Activated CD8-positive, alpha-beta memory T cell treated with anti-CD3 and anti-CD28 coated beads, Interleukin-2, amount 50 U/mL, for 1 hour (primary cell): Measurements from ENCODE around the gene SHISAL1.

Experiments
- DNase-seq: peaks from one replicate; pipeline ENCODE4 v3.0.0-alpha.2; 2020; ENCODE audit errors: extremely low read depth

The SHISAL1 gene

GRCh38 chr22:44278243-44279068, 34.3 kb downstream of the SHISAL1 start:
- DNase-seq, result no peak

GRCh38 chr22:44277386-44278135, 35.2 kb downstream of the SHISAL1 start:
- DNase-seq, result no peak

GRCh38 chr22:44276706-44277356, 35.9 kb downstream of the SHISAL1 start:
- DNase-seq, result no peak

- no peak for DNase-seq
These were observed 36.7 kb downstream of the SHISAL1 start for GRCh38 chr22:44276041-44276440.

GRCh38 chr22:44275631-44275995, 37.1 kb downstream of the SHISAL1 start:
- no peak for DNase-seq

GRCh38 chr22:44274918-44275630, 37.7 kb downstream of the SHISAL1 start:
- DNase-seq, result no peak

- DNase-seq, result no peak
These were observed 39.6 kb downstream of the SHISAL1 start for GRCh38 chr22:44273175-44273574.

- DNase-seq, result no peak
These were observed 40.4 kb downstream of the SHISAL1 start for GRCh38 chr22:44272401-44272771.

- DNase-seq, result no peak
These were observed 40.9 kb downstream of the SHISAL1 start for GRCh38 chr22:44271732-44272400.

- no peak for DNase-seq
These were observed 41.7 kb downstream of the SHISAL1 start for GRCh38 chr22:44271010-44271500.

GRCh38 chr22:44270556-44270880, 42.2 kb downstream of the SHISAL1 start:
- no peak for DNase-seq

GRCh38 chr22:44269757-44270555, 42.8 kb downstream of the SHISAL1 start:
- no peak for DNase-seq

- DNase-seq, result no peak
These were observed 43.6 kb downstream of the SHISAL1 start for GRCh38 chr22:44269117-44269498.

GRCh38 chr22:44268431-44269116, 44.2 kb downstream of the SHISAL1 start:
- DNase-seq, result no peak

- no peak for DNase-seq
These were observed 44.9 kb downstream of the SHISAL1 start for GRCh38 chr22:44267856-44268255.

- DNase-seq, result no peak
These were observed 45.7 kb downstream of the SHISAL1 start for GRCh38 chr22:44266796-44267760.

- DNase-seq, result no peak
These were observed 49.2 kb downstream of the SHISAL1 start for GRCh38 chr22:44263547-44263946.

GRCh38 chr22:44261861-44262595, 50.7 kb downstream of the SHISAL1 start:
- DNase-seq, result no peak
